ENCODE results near the gene SECISBP2L. TPM values are rescaled to one million over a fixed set of nuclear protein-coding genes. Genes with fewer than 3 reads are reported as not detected.

SECISBP2L gene
- total RNA-seq, 1 donor from 2014 or later: 44.0 TPM

DNA sequence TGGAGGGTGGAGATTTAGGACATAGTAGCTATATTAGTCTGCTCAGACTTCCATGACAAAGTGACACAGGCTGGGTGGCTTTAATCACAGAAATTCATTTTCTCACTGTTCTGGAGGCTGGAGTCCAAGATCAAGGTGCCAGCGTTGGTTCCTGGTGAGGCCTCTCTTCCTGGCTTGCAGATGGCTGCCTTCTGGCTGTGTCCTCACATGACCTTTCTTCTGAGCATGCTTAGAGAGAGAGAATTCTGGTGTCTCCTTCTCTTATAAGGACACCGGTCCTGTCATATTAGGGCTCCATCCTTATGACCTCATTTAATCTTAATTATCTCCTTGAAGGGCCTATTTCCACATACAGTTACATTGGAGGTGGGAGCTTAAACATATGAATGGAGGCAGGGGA lies 67.6 kb downstream of the SECISBP2L start:
- Histone ChIP-seq H3K27ac (no peak overlapping the region), H2AFZ (replicated peaks) (no peak overlapping the region), H3K36me3 (no peaks in the 10 kb centered on the region), H3K9ac (no peak overlapping the region), H3K4me1 (peaks cover 17% of the 10 kb centered on the region), H3K79me2 (ENCODE audit: low read depth) (no peaks in the 10 kb centered on the region), H3K9me3 (ENCODE audit: low read depth) (no peaks in the 10 kb centered on the region), H3K4me3 (no peak overlapping the region), H4K20me1 (ENCODE audit: low read depth) (no peaks in the 10 kb centered on the region), H3F3A (ENCODE audit: low read depth) (peaks cover 24% of the 10 kb centered on the region), H3K27me3 (peaks cover 6% of the 10 kb centered on the region), H3K4me2 (no peak overlapping the region)
- Mint-ChIP-seq H3K27ac (no peak overlapping the region), H3K27me3 (ENCODE audit: insufficient read depth, low read depth) (peaks cover 5% of the 10 kb centered on the region), H3K9me3 (no peaks in the 10 kb centered on the region), H3K4me3 (no peak overlapping the region), H3K36me3 (no peaks in the 10 kb centered on the region), H3K4me1 (peaks cover 24% of the 10 kb centered on the region)
- TF ChIP-seq EZH2phosphoT487 (IDR thresholded peaks at IDR 0.05): no peak
- no peak for TF ChIP-seq EZH2 (IDR thresholded peaks at IDR 0.05)
- TF ChIP-seq, protein P1, sequence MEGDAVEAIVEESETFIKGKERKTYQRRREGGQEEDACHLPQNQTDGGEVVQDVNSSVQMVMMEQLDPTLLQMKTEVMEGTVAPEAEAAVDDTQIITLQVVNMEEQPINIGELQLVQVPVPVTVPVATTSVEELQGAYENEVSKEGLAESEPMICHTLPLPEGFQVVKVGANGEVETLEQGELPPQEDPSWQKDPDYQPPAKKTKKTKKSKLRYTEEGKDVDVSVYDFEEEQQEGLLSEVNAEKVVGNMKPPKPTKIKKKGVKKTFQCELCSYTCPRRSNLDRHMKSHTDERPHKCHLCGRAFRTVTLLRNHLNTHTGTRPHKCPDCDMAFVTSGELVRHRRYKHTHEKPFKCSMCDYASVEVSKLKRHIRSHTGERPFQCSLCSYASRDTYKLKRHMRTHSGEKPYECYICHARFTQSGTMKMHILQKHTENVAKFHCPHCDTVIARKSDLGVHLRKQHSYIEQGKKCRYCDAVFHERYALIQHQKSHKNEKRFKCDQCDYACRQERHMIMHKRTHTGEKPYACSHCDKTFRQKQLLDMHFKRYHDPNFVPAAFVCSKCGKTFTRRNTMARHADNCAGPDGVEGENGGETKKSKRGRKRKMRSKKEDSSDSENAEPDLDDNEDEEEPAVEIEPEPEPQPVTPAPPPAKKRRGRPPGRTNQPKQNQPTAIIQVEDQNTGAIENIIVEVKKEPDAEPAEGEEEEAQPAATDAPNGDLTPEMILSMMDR (IDR thresholded peaks at IDR 0.05): no peak
- no peak for DNase-seq (ENCODE audit: low spot score)

DNA sequence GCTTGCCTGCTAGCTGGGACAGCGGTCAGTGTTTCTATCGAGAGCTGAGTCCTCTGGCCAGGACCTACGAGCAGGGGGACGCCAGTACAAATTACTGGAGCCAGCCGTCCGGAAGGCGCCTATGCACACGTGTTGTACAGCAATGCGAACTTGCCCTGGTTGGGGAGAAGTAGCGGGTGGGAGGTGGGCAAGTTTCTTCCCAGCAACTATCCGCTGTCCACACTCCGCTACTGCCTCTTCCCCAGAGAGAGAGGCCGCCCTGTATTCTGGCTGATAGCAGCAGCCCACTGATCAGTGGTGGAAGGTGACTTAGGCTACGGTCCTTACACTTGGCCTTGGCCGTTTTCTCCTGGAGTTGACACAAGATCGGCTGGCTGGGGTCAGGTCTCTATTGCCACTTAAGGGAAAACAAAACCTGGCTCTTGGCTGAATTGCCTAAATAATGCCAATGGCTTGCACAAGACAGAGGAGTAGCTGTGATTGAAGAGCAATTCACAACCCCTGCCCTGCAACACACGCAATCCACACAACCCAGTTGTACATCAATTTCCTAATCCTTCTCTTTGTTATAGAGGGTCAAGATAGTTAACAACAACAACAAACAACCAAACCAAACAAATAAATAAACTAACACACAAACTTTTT lies 69.7 kb downstream of the SECISBP2L start:
- Histone ChIP-seq H3K9me3 (ENCODE audit: low read depth) (no peaks in the 10 kb centered on the region), H3K79me2 (ENCODE audit: low read depth) (no peaks in the 10 kb centered on the region), H3F3A (ENCODE audit: low read depth) (peaks cover 24% of the 10 kb centered on the region), H3K27ac (no peak overlapping the region), H3K27me3 (peaks cover 6% of the 10 kb centered on the region), H3K4me1 (peaks cover 17% of the 10 kb centered on the region), H4K20me1 (ENCODE audit: low read depth) (no peaks in the 10 kb centered on the region), H3K4me3 (peak overlapping the region; percentile 54), H3K4me2 (peak overlapping the region; percentile 81), H3K36me3 (no peaks in the 10 kb centered on the region), H3K9ac (no peak overlapping the region), H2AFZ (replicated peaks) (peak overlapping the region; percentile 83)
- H3K9me3 Mint-ChIP-seq: no peaks in the 10 kb centered on the region
- no peak for DNase-seq (ENCODE audit: low spot score)
- H3K36me3 Mint-ChIP-seq: no peaks in the 10 kb centered on the region
- peaks cover 20% of the 10 kb centered on the region for H3K4me1 Mint-ChIP-seq
- peaks cover 3% of the 10 kb centered on the region for H3K27me3 Mint-ChIP-seq (ENCODE audit: insufficient read depth, low read depth)
- peak overlapping the region; percentile 71 for H3K4me3 Mint-ChIP-seq
- TF ChIP-seq, protein P1 (IDR thresholded peaks at IDR 0.05): no peak
- no peak for TF ChIP-seq EZH2 (IDR thresholded peaks at IDR 0.05)
- no peak for TF ChIP-seq EZH2phosphoT487 (IDR thresholded peaks at IDR 0.05)
- peak overlapping the region; percentile 93 for H3K27ac Mint-ChIP-seq

DNA sequence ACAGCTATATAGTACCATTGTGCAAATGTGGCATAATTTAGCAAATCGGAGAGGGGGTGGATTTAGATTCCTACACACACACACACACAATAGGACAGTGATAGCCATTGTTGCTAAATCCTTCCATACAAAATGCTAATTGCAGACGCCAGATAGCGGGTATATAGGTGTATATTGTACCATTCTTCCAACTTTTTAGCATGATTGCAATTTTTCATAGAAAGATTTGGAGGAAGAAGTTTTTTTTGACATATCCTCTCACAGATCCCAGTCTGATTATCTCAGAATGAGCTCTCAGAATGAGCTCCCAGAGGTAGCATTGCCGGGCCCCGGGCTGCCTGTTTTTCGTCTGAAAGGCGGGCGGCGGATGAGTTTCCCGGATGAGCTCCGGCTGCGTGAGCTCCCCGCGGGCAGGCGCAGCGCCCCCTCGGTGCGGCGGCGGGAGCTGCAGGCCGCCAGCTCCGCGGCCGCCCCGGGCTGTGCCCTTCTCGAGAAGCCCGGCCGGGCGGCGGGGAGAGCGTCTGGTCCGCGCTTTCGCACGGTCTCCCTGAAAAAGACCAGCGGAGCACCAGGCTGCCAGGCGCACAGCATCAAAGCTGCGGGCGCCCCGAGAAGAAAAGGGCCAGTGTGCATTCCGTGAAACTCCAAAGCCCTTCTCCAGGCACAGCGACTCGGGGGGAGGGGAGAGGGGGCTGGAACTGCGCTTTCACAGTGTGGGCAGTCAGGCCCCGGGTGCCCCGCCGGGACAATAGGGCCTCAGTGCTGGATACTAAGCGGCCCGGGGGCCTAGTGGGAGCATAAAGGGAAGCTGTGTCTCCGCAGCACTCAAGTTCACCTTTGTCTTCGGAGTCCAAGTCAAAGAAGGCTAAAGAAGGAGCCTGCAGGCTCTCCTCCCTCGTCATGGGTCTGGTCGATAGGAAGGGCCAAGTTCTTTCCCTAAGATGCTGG lies 70.5 kb downstream of the SECISBP2L start:
- Histone ChIP-seq H3K9ac (no peak overlapping the region), H3K27me3 (peaks cover 6% of the 10 kb centered on the region), H3K79me2 (ENCODE audit: low read depth) (no peaks in the 10 kb centered on the region), H2AFZ (replicated peaks) (peak overlapping the region; percentile 83), H3K9me3 (ENCODE audit: low read depth) (no peaks in the 10 kb centered on the region), H3F3A (ENCODE audit: low read depth) (peaks cover 24% of the 10 kb centered on the region), H4K20me1 (ENCODE audit: low read depth) (no peaks in the 10 kb centered on the region), H3K36me3 (no peaks in the 10 kb centered on the region), H3K4me1 (peaks cover 17% of the 10 kb centered on the region), H3K4me2 (peak overlapping the region; percentile 81), H3K4me3 (peak overlapping the region; percentile 54), H3K27ac (no peak overlapping the region)
- peaks cover 20% of the 10 kb centered on the region for H3K4me1 Mint-ChIP-seq
- H3K4me3 Mint-ChIP-seq: peak overlapping the region; percentile 71
- no peak for TF ChIP-seq EZH2 (IDR thresholded peaks at IDR 0.05)
- TF ChIP-seq, protein P1 (IDR thresholded peaks at IDR 0.05): peak; percentile 90
- H3K9me3 Mint-ChIP-seq: no peaks in the 10 kb centered on the region
- peak overlapping the region; percentile 93 for H3K27ac Mint-ChIP-seq
- peak; percentile 95 for DNase-seq (ENCODE audit: low spot score)
- peaks cover 3% of the 10 kb centered on the region for H3K27me3 Mint-ChIP-seq (ENCODE audit: insufficient read depth, low read depth)
- no peaks in the 10 kb centered on the region for H3K36me3 Mint-ChIP-seq

Measured in neural progenitor cell (in vitro differentiated cells).